ENCODE data around the gene FCAR.
"Not testable (repeated sequence)": the region's sequence is repeated elsewhere in the genome, so short reads cannot be mapped to it uniquely, and the experiment has no call there.

The FCAR gene

DNA sequence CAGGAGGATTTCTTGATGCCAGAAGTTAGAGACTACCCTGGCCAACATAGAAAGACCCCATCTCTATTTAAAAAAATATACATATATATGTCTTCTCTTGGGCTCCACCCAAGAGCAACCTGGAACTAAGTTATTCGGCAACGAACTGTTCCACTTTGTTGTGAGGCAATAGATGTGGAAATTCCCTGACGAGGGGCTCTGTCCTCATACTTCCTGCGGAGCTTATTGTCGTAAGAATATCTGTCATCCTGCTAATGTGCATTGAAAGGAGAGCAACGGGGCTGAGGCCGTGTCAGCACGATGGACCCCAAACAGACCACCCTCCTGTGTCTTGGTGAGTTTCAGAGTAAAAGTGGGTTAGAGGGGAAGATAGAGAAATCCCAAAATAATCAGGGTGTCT lies at the start of gene FCAR:
Gene FCAR (plus strand): TSS at position 246 of the 400 bp plus-strand sequence. CDS start 55 bp downstream, at position 301.
- DNase-seq (ENCODE audit: low spot score) = no peak

- DNase-seq (ENCODE audit: low spot score) = not testable (repeated sequence)
Measured at GRCh38 chr19:54824416-54824815, 49.6 kb upstream of the FCAR start.

DNA sequence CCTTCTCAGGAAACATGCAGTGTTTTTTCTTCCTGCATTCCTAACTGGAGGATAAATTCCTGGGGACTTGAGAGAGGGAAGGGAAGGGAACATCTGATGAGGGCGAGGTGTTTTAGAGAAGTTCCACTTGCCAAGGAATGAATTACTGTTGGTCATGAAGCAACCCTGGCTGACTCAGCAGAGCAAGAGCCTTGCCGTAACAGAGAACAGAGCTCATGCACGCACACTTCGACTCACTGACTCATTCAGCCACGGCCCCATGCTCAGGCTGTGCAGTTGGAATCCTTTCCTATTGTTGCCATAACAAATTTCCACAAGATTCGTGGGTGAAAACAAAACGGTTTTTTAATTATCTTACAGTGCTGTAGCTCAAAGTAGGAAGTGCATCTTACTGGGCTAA lies 48.7 kb upstream of the FCAR start:
- DNase-seq (ENCODE audit: low spot score) = not testable (repeated sequence)

- DNase-seq (ENCODE audit: low spot score) = not testable (repeated sequence)
Measured at GRCh38 chr19:54828064-54828463, 46.0 kb upstream of the FCAR start.

GRCh38 chr19:54832496-54832895 lies 41.5 kb upstream of the FCAR start, which contains the start of gene KIR2DS4:
KIR2DS4 (plus strand) TSS chr19:54832676.
- not testable (repeated sequence) for DNase-seq (ENCODE audit: low spot score)

- not testable (repeated sequence) for DNase-seq (ENCODE audit: low spot score)
Measured at GRCh38 chr19:54835126-54835525, 38.9 kb upstream of the FCAR start.

- DNase-seq (ENCODE audit: low spot score) = not testable (repeated sequence)
Measured at GRCh38 chr19:54837522-54837921, 36.5 kb upstream of the FCAR start.

DNA sequence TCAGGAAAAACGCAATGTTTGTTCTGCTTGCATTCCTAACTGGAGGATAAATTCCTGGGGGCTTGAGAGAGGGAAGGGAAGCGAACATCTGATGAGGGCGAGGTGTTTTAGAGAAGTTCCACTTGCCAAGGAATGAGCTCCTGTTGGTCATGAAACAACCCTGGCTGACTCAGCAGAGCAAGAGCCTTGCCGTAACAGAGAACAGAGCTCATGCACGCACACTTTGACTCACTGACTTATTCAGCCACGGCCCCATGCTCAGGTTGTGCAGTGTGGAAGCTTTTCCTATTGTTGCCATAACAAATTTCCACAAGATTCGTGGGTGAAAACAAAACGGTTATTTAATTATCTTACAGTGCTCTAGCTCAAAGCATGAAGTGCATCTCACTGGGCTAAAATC lies 30.9 kb upstream of the FCAR start:
- DNase-seq (ENCODE audit: low spot score) = not testable (repeated sequence)

GRCh38 chr19:54850061-54850640 lies 23.9 kb upstream of the FCAR start, which contains the start of gene KIR3DL2:
KIR3DL2 (plus strand) TSS chr19:54850443; CDS start chr19:54850476, 33 bp downstream.
- DNase-seq (ENCODE audit: low spot score) = not testable (repeated sequence)

GRCh38 chr19:54850930-54851329 lies 23.1 kb upstream of the FCAR start:
- no peak for DNase-seq (ENCODE audit: low spot score)

DNA sequence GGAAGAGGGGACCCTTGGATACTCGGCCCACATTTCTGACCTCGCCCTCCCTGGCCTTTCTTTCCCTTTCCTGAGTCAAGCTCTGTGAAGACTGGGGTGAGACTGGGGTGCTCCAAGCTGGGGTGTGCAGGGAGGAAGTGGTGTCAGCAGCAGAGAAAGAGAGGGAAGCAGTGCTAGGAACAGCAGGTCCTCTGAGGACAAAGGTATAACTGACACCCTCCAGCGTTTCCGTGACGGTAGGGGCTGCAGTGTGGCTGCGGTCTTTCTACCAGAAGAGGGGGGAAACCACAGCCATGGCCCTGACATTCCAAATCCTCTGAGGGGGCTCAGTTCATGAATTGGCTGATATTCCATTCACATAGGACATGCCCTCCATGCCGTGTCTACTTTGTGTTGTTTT lies 22.7 kb upstream of the FCAR start:
- no peak for DNase-seq (ENCODE audit: low spot score)

DNA sequence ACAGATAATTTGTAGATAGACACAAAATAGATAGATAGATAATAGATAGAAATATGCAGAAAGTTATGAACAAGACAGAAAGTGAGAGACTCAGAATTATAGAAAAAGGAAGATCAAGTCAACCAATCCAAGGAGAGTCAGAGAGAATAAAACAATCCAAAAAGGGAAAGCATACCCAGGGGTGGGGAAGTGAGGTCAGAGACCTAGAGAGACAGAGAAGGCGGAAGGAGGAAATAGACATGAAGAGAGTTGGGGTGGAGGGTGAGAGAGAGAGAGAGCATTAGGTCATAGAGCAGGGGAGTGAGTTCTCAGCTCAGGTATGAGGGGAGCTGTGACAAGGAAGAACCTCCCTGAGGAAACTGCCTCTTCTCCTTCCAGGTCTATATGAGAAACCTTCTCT lies 18.8 kb upstream of the FCAR start:
- DNase-seq (ENCODE audit: low spot score) = not testable (repeated sequence)

DNA sequence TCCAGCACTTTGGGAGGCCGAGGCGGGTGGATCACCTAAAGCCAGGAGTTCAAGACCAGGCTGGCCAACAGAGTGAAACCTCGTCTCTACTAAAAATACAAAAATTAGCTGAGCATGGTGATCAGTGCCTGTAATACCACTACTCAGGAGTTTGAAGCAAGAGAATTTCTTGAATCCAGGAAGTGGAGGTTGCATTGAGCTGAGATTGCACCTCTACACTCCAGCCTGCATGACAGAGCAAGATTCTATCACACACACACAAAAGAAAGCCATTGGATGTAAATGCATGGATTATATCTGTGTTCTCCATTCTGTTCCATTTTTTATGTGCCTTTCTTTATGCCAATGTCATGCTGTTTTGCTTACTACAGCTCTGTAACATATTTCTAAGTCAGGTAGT lies 15.6 kb upstream of the FCAR start:
- not testable (repeated sequence) for DNase-seq (ENCODE audit: low spot score)

- not testable (repeated sequence) for DNase-seq (ENCODE audit: low spot score)
Measured at GRCh38 chr19:54859421-54859820, 14.6 kb upstream of the FCAR start.

- not testable (repeated sequence) for DNase-seq (ENCODE audit: low spot score)
Measured at GRCh38 chr19:54863459-54863858, 10.6 kb upstream of the FCAR start.

GRCh38 chr19:54871696-54872095 lies 2.3 kb upstream of the FCAR start:
- no peak for DNase-seq (ENCODE audit: low spot score)

DNA sequence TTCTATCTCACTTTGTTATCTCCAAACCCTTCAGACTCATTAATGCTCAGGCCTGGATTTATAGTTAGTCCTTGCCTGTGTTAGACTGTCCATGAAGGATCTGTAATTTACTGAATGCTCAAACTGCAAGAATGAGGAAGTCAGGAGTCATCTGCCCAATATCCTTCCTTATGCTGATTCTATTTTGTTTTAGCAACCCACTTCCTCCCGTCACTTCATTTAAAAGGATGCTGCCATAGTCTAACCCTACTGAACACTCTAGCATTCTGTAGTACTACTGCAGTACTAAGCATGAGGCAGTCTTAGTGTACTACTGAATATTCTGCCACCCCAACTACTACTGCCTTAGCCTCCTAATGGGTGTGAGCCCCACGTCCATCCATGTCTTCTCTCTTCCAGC lies 1.5 kb downstream of the FCAR start:
- DNase-seq (ENCODE audit: low spot score) = no peak

GRCh38 chr19:54877471-54877870 lies 3.4 kb downstream of the FCAR start:
- no peak for DNase-seq (ENCODE audit: low spot score)

- no peak for DNase-seq (ENCODE audit: low spot score)
Measured at GRCh38 chr19:54881884-54882283, 7.8 kb downstream of the FCAR start.

DNA sequence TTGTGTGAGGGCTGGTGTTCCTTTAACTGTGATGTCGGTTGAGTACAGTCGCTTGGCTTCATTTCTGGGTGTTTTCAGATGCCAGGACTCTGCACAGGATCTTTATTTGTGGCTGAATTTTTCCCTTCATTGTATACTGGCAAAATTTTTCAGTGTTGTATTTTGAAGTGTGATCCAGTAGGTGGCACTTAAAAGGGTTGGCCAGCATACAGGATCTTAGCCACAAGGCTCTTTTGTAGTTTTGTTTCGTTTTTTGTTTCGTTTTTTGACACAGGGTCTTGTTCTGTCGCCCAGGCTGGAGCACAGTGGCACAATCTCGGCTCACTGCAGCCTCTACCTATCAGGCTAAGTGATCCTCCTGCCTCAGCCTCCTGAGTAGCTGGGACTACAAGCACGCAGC lies 8.7 kb downstream of the FCAR start:
- no peak for DNase-seq (ENCODE audit: low spot score)

DNA sequence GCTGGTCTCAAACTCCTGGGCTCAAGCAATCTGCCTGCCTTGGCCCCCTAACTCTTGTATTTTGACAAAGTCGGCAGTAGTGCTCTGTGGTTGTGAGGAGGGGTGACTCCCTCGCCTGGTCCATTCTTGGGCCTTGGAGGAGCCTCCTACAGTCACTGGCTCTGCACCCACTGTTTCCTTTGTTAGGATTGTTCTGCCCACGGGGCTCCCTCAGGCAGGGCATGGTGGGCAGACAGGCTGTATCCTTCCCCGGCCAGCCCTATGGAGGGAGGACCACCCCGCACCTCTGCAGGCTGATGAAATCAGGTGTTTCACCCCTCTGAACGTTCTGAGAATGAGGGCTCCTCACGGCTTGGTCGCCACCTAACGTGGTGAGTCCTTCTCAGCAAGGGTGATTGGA lies 9.2 kb downstream of the FCAR start:
- no peak for DNase-seq (ENCODE audit: low spot score)

GRCh38 chr19:54888239-54888638 lies 14.2 kb downstream of the FCAR start:
- no peak for DNase-seq (ENCODE audit: low spot score)

GRCh38 chr19:54889566-54889965 lies 15.5 kb downstream of the FCAR start:
- DNase-seq (ENCODE audit: low spot score) = no peak

DNA sequence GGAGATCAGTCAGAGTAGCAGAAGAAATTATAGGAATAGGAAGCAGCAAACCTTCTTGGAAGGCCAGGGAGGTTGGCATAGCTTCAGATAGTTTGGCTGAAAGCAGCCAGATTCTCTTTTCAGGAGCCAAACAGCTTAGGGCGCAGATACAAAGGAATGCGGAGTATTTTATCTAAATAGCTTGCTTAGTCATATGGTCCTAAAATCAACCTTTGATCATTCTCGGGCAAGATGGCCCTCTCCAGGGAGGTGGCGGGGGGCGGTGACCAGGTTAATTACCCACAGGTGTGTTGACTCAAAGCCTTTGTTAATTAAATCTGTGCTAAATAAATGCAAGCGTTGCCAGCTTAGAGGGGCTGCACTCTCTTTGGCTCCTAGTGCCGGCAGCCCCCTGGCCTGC lies 19.4 kb downstream of the FCAR start:
- no peak for DNase-seq (ENCODE audit: low spot score)

All from left forelimb (tissue), 1 donor.